ENCODE data around the gene ATRX.

DNA sequence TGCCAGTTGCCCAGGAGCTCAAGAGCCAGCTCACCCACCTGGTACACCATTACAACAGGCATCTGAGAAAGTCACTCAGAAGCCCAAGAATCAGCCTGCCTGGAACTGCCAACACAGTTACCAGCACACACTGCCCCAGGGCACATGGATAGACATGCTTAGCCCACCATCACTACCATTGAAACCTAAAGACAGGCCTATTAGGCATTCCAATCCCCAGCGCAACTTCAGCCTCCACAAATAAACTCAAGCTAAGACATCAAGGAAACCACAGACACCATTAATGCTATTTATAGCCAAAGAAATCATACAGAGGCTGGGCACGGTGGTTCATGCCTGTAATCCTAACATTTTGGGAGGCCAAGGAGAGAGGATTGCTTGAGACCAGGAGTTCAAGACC, 42.3 kb downstream of the ATRX start:
- TF ChIP-seq GATA2 (IDR thresholded peaks at IDR 0.05; ENCODE audit: low read depth, low read length) (no peak), GATA3 (IDR thresholded peaks at IDR 0.05; ENCODE audit: low read depth, low read length) (no peak)
